DND-41 (cell line): ENCODE results near the gene NCOA4.

Experiments
- ATAC-seq: fragments of 200-7000 bp; cut with Tn5 transposase; 3 replicates; pipeline ENCODE4 v1.9.1; 2021; ENCODE audit warnings: low read depth; ENCODE audit not compliant: insufficient read depth
- DNase-seq: peaks from one replicate; pipeline ENCODE4 v3.0.0-alpha.2; 2020
- H2AFZ ChIP-seq: 2 replicates; pipeline ENCODE4 v1.6.0; 2012; ENCODE audit warnings: low read depth, low read length
- H3K27ac ChIP-seq: 2 replicates; pipeline ENCODE4 v1.5.1; 2012; ENCODE audit warnings: low read length, inconsistent platforms
- H3K27me3 ChIP-seq: fragments of 200-600 bp; sonication (generic); 2 replicates; pipeline ENCODE4 v1.6.0; 2012; ENCODE audit warnings: low read length, mild to moderate bottlenecking, inconsistent platforms; ENCODE audit not compliant: insufficient read depth, poor library complexity
- H3K36me3 ChIP-seq: 2 replicates; pipeline ENCODE4 v1.5.1; 2012; ENCODE audit warnings: low read length, inconsistent platforms; ENCODE audit not compliant: insufficient read depth
- H3K4me1 ChIP-seq: 2 replicates; pipeline ENCODE4 v1.5.1; 2012; ENCODE audit warnings: mild to moderate bottlenecking, low read length; ENCODE audit not compliant: insufficient read depth
- H3K4me2 ChIP-seq: 2 replicates; pipeline ENCODE4 v1.6.0; 2012; ENCODE audit warnings: mild to moderate bottlenecking, moderate library complexity, low read length, inconsistent platforms; ENCODE audit not compliant: insufficient read depth
- H3K4me3 ChIP-seq, 2 experiments: fragments of 200-600 bp in 1 of 2; shearing (Covaris generic) in 1 of 2; 2 replicates each; pipeline ENCODE4 v1.5.1; 2012 to 2016; ENCODE audit warnings: inconsistent platforms in 2 of 2, low read length in 2 of 2, mild to moderate bottlenecking in 2 of 2, low read depth in 1 of 2, moderate library complexity in 1 of 2
- H3K79me2 ChIP-seq: 2 replicates; pipeline ENCODE4 v1.6.0; 2012; ENCODE audit warnings: low read length, inconsistent platforms; ENCODE audit not compliant: insufficient read depth
- H3K9ac ChIP-seq: 2 replicates; pipeline ENCODE4 v1.6.0; 2012; ENCODE audit warnings: low read depth, mild to moderate bottlenecking, inconsistent platforms, low read length, moderate library complexity
- H3K9me3 ChIP-seq: 2 replicates; pipeline ENCODE4 v1.5.1; 2012; ENCODE audit warnings: low read length, moderate library complexity, mild to moderate bottlenecking, inconsistent platforms; ENCODE audit not compliant: insufficient read depth, severe bottlenecking
- H4K20me1 ChIP-seq: 2 replicates; pipeline ENCODE4 v1.6.0; 2012; ENCODE audit warnings: low read length; ENCODE audit not compliant: insufficient read depth
- CTCF ChIP-seq: IDR thresholded peaks from 2 replicates; pipeline ENCODE4 v1.5.1; 2012; ENCODE audit warnings: borderline replicate concordance, low read length, moderate library complexity, mild to moderate bottlenecking; ENCODE audit not compliant: poor library complexity, severe bottlenecking; ENCODE audit errors: extremely low read depth
- EZH2 ChIP-seq: IDR thresholded peaks from 3 replicates; pipeline ENCODE4 v1.6.1; 2012; ENCODE audit warnings: borderline replicate concordance, low read depth, mild to moderate bottlenecking, moderate library complexity, low read length, inconsistent platforms; ENCODE audit not compliant: severe bottlenecking

The NCOA4 gene

GRCh38 chr10:46018453-46019176 is 11.8 kb downstream of the NCOA4 start:
- Histone ChIP-seq H2AFZ (no peak overlapping the region), H3K4me2 (no peak overlapping the region), H3K4me1 (peaks cover 16% of the 10 kb centered on the region), H3K4me3 (no peak overlapping the region), H3K79me2 (peaks cover 90% of the 10 kb centered on the region), H3K27me3 (no peaks in the 10 kb centered on the region), H3K9ac (no peak overlapping the region), H3K27ac (no peak overlapping the region), H3K9me3 (no peaks in the 10 kb centered on the region), H4K20me1 (peaks cover 76% of the 10 kb centered on the region), H3K36me3 (peaks cover 40% of the 10 kb centered on the region)
- TF ChIP-seq EZH2 (no peak), CTCF (no peak)
- no peak for ATAC-seq
- no peak for DNase-seq

DNA sequence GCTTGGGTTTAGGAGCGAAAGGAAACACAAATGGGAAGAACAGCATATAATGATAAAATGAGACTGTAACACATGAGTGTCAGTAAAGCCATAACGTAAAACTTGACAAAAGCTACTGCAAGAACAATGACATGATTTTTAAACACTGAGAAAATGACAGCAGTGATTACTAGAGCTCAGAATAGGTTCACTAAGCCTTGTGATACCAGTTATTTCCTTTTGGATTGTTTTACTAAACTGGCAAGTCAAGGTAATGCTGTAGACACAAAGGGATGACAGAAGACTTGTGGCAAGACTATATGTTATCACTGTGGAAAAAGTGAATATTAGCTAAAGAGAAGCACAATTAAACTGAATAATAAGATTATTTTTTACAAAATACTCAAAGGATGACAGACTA is 12.7 kb downstream of the NCOA4 start:
- Histone ChIP-seq H3K9me3 (no peaks in the 10 kb centered on the region), H3K9ac (no peak overlapping the region), H4K20me1 (peaks cover 74% of the 10 kb centered on the region), H2AFZ (no peak overlapping the region), H3K27me3 (no peaks in the 10 kb centered on the region), H3K79me2 (peaks cover 81% of the 10 kb centered on the region), H3K4me3 (no peak overlapping the region), H3K4me2 (no peak overlapping the region), H3K27ac (no peak overlapping the region), H3K36me3 (peaks cover 49% of the 10 kb centered on the region), H3K4me1 (peaks cover 9% of the 10 kb centered on the region; the same call in 1 of the 2 replicates)
- ATAC-seq: no peak
- DNase-seq: no peak
- TF ChIP-seq EZH2: no peak
- TF ChIP-seq CTCF: no peak

GRCh38 chr10:46016811-46017210 is 13.6 kb downstream of the NCOA4 start:
- Histone ChIP-seq H3K9me3 (no peaks in the 10 kb centered on the region), H3K4me2 (no peak overlapping the region), H3K79me2 (peaks cover 72% of the 10 kb centered on the region), H3K36me3 (peaks cover 56% of the 10 kb centered on the region), H4K20me1 (peaks cover 67% of the 10 kb centered on the region), H3K9ac (no peak overlapping the region), H2AFZ (no peak overlapping the region), H3K4me3 (no peak overlapping the region), H3K27me3 (no peaks in the 10 kb centered on the region), H3K4me1 (0 out of 2 replicates have a peak, but pooled peaks cover 3% of the 10 kb centered on the region), H3K27ac (no peak overlapping the region)
- ATAC-seq: no peak
- no peak for DNase-seq
- TF ChIP-seq EZH2 (no peak), CTCF (no peak)
